H1 (cell line): Measurements from ENCODE around the gene ARHGEF38. TPM values are rescaled to one million over a fixed set of nuclear protein-coding genes. Genes with fewer than 3 reads are reported as not detected.

Experiments used
- CTCF ChIA-PET: fragments of 300-600 bp; sonication (Branson Sonifier 250); formaldehyde crosslinking; loops from one replicate; lab custom pipeline; 2021; ENCODE audit not compliant: partially characterized antibody; lab: Charles Lee
- POLR2A ChIA-PET: fragments of 300-600 bp; sonication (Branson Sonifier 250); formaldehyde crosslinking; loops from one replicate; lab custom pipeline; 2021; ENCODE audit warnings: inconsistent platforms; ENCODE audit not compliant: partially characterized antibody; lab: Charles Lee
- DNase-seq, 2 experiments: peaks; one replicate each; pipeline versions ENCODE4 v3.0.0 to v3.0.0-alpha.2; 2010 to 2022; ENCODE audit warnings: low spot score in 2 of 2, low read depth in 1 of 2, mixed read lengths in 1 of 2
- FAIRE-seq: peaks from 2 replicates; lab custom pipeline; 2011; peaks lifted over from hg19 to GRCh38; lab: Jason Lieb, UNC
- H2AFZ ChIP-seq: 2 replicates; pipeline ENCODE4 v1.8.1; 2012; ENCODE audit warnings: low read length, inconsistent platforms
- H2AK5ac ChIP-seq: 2 replicates; pipeline ENCODE4 v1.6.1; 2013; ENCODE audit warnings: low read depth, low read length
- H2BK120ac ChIP-seq: replicated peaks from 2 replicates; pipeline ENCODE3; 2013; ENCODE audit warnings: low read depth, low read length, inconsistent platforms
- H2BK12ac ChIP-seq: 2 replicates; pipeline ENCODE4 v1.6.1; 2013; ENCODE audit warnings: low read depth, low read length
- H2BK15ac ChIP-seq: 2 replicates; pipeline ENCODE4 v1.6.1; 2013; ENCODE audit warnings: low read length
- H2BK20ac ChIP-seq: 2 replicates; pipeline ENCODE4 v1.6.1; 2013; ENCODE audit warnings: low read length
- H2BK5ac ChIP-seq: 2 replicates; pipeline ENCODE4 v1.6.1; 2013; ENCODE audit warnings: low read depth, low read length
- H3K14ac ChIP-seq: 2 replicates; pipeline ENCODE4 v1.6.1; 2013; ENCODE audit warnings: inconsistent platforms; ENCODE audit not compliant: insufficient read length
- H3K18ac ChIP-seq: 2 replicates; pipeline ENCODE4 v1.6.1; 2013; ENCODE audit warnings: low read length; ENCODE audit errors: extremely low read depth
- H3K23ac ChIP-seq: 2 replicates; pipeline ENCODE4 v1.6.1; 2013; ENCODE audit warnings: inconsistent platforms; ENCODE audit not compliant: insufficient read length
- H3K23me2 ChIP-seq: 2 replicates; pipeline ENCODE4 v1.6.1; 2013; ENCODE audit warnings: low read depth, low read length
- H3K27ac ChIP-seq: 2 replicates; pipeline ENCODE4 v1.6.1; 2011; ENCODE audit warnings: low read depth, low read length, inconsistent platforms
- H3K27me3 ChIP-seq, 4 experiments: replicated peaks in 1 of 4; 1 replicate in 1 of 4; 2 replicates in 3 of 4; pipeline versions ENCODE4 v1.6.1 to v1.8.1; 2011 to 2013; ENCODE audit warnings: low read length in 3 of 4, mild to moderate bottlenecking in 3 of 4, inconsistent platforms in 2 of 4, mixed read lengths in 2 of 4, moderate library complexity in 1 of 4; ENCODE audit not compliant: control insufficient read depth in 3 of 4, insufficient read depth in 3 of 4; ENCODE audit errors: extremely low read depth in 1 of 4
- H3K36me3 ChIP-seq, 4 experiments: 2 replicates each; pipeline versions ENCODE4 v1.6.1 to v1.8.1; 2011 to 2013; ENCODE audit warnings: mild to moderate bottlenecking in 4 of 4, low read length in 3 of 4, moderate library complexity in 2 of 4, control low read depth in 1 of 4, inconsistent platforms in 1 of 4; ENCODE audit not compliant: insufficient read depth in 4 of 4, control insufficient read depth in 2 of 4
- H3K4ac ChIP-seq: replicated peaks from 2 replicates; pipeline ENCODE3; 2013; ENCODE audit warnings: low read length, low read depth, mixed read lengths, inconsistent platforms; ENCODE audit not compliant: insufficient read length
- H3K4me1 ChIP-seq, 4 experiments: replicated peaks in 1 of 4; 1 replicate in 1 of 4; 2 replicates in 3 of 4; pipeline versions ENCODE4 v1.6.1 to v1.8.1; 2011 to 2013; ENCODE audit warnings: low read length in 3 of 4, inconsistent platforms in 2 of 4, mixed read lengths in 1 of 4; ENCODE audit not compliant: insufficient read depth in 4 of 4, control insufficient read depth in 3 of 4
- H3K4me2 ChIP-seq, 2 experiments: 2 replicates each; pipeline versions ENCODE4 v1.6.1 to v1.8.1; 2011 to 2013; ENCODE audit warnings: low read depth in 2 of 2, low read length in 2 of 2, control low read depth in 1 of 2, inconsistent platforms in 1 of 2, mild to moderate bottlenecking in 1 of 2; ENCODE audit not compliant: insufficient read depth in 1 of 2
- H3K4me3 ChIP-seq, 4 experiments: fragments of 200-600, 300-600 bp in 1 of 4; sonication (generic), shearing (Covaris generic), sonication (Bioruptor Twin) in 1 of 4; 2 replicates each; pipeline versions ENCODE4 v1.5.1 to v1.8.1; 2011 to 2016; ENCODE audit warnings: low read length in 4 of 4, low read depth in 3 of 4, control low read depth in 2 of 4, inconsistent platforms in 2 of 4, mild to moderate bottlenecking in 2 of 4, mixed read lengths in 1 of 4, moderate library complexity in 1 of 4; ENCODE audit not compliant: insufficient read depth in 2 of 4; ENCODE audit errors: extremely low read depth in 1 of 4
- H3K56ac ChIP-seq: replicated peaks from 2 replicates; pipeline ENCODE3; 2013; ENCODE audit warnings: low read depth, mild to moderate bottlenecking, mixed read lengths, low read length, inconsistent platforms; ENCODE audit not compliant: insufficient read length
- H3K79me1 ChIP-seq: 2 replicates; pipeline ENCODE4 v1.6.1; 2013; ENCODE audit warnings: low read depth, low read length, control low read depth
- H3K79me2 ChIP-seq, 2 experiments: 2 replicates each; pipeline versions ENCODE4 v1.6.1 to v1.8.1; 2012 to 2013; ENCODE audit warnings: low read length in 2 of 2, mild to moderate bottlenecking in 2 of 2, inconsistent platforms in 1 of 2; ENCODE audit not compliant: insufficient read depth in 2 of 2, control insufficient read depth in 1 of 2
- H3K9ac ChIP-seq, 4 experiments: replicated peaks in 1 of 4; 1 replicate in 1 of 4; 2 replicates in 3 of 4; pipeline versions ENCODE4 v1.6.1 to v1.8.1; 2011 to 2013; ENCODE audit warnings: low read depth in 3 of 4, low read length in 3 of 4, control low read depth in 2 of 4, mild to moderate bottlenecking in 2 of 4, moderate library complexity in 2 of 4, inconsistent platforms in 1 of 4; ENCODE audit errors: extremely low read depth in 1 of 4
- H3K9me3 ChIP-seq, 2 experiments: 2 replicates each; pipeline versions ENCODE4 v1.6.1 to v1.8.1; 2012 to 2013; ENCODE audit warnings: mild to moderate bottlenecking in 2 of 2, moderate library complexity in 2 of 2, control low read depth in 1 of 2, inconsistent platforms in 1 of 2, low read depth in 1 of 2, low read length in 1 of 2, mixed read lengths in 1 of 2; ENCODE audit not compliant: insufficient read depth in 2 of 2
- H4K20me1 ChIP-seq, 2 experiments: replicated peaks in 1 of 2; 2 replicates each; pipeline versions ENCODE3 to v1.8.1; 2011 to 2013; ENCODE audit warnings: inconsistent platforms in 2 of 2, low read length in 2 of 2, mild to moderate bottlenecking in 1 of 2; ENCODE audit not compliant: insufficient read depth in 2 of 2, control insufficient read depth in 1 of 2
- H4K5ac ChIP-seq: 2 replicates; pipeline ENCODE4 v1.6.1; 2013; ENCODE audit warnings: low read length, low read depth, mixed read lengths, inconsistent platforms; ENCODE audit not compliant: insufficient read length
- H4K8ac ChIP-seq: 2 replicates; pipeline ENCODE4 v1.8.0; 2013; ENCODE audit warnings: mild to moderate bottlenecking, moderate library complexity, low read length, inconsistent platforms; ENCODE audit not compliant: insufficient read depth; ENCODE audit errors: extremely low read depth
- H4K91ac ChIP-seq: replicated peaks from 2 replicates; pipeline ENCODE3; 2013; ENCODE audit warnings: low read length, mixed read lengths, inconsistent platforms; ENCODE audit not compliant: insufficient read length
- BACH1 ChIP-seq: IDR thresholded peaks from 2 replicates; pipeline ENCODE4 v1.6.1; 2012; ENCODE audit warnings: low read length, improper control_type of control experiment
- BRCA1 ChIP-seq: IDR thresholded peaks from 2 replicates; pipeline ENCODE4 v1.6.1; 2012; ENCODE audit warnings: low read depth, low read length, improper control_type of control experiment
- EZH2 ChIP-seq: fragments of 200-600 bp; sonication (generic); IDR thresholded peaks from 2 replicates; pipeline ENCODE4 v1.7.1; 2012; ENCODE audit warnings: low read depth, mild to moderate bottlenecking, moderate library complexity, low read length, inconsistent platforms; ENCODE audit not compliant: severe bottlenecking
- KDM5A ChIP-seq: fragments of 200-600 bp; IDR thresholded peaks from 2 replicates; pipeline ENCODE4 v1.7.1; 2012; ENCODE audit warnings: mild to moderate bottlenecking, low read length, inconsistent platforms, mixed read lengths
- MAX ChIP-seq: IDR thresholded peaks from 2 replicates; pipeline ENCODE4 v1.6.1; 2012; ENCODE audit warnings: inconsistent platforms
- PHF8 ChIP-seq: fragments of 200-600 bp; sonication (generic); conservative IDR thresholded peaks from 2 replicates; pipeline ENCODE4 v1.7.1; 2012; ENCODE audit warnings: low read depth, mild to moderate bottlenecking, inconsistent platforms, low read length, moderate library complexity
- POU5F1 ChIP-seq: IDR thresholded peaks from 2 replicates; pipeline ENCODE4 v1.6.1; 2011; ENCODE audit warnings: low read depth, mild to moderate bottlenecking, low read length, moderate library complexity
- RFX5 ChIP-seq: IDR thresholded peaks from 2 replicates; pipeline ENCODE4 v1.6.1; 2011; ENCODE audit warnings: low read depth, low read length, improper control_type of control experiment, borderline replicate concordance
- SIRT6 ChIP-seq: IDR thresholded peaks from one replicate; pipeline ENCODE4 v1.7.1; 2012; ENCODE audit warnings: low read length, inconsistent platforms
- SP1 ChIP-seq: IDR thresholded peaks from 2 replicates; pipeline ENCODE4 v1.6.1; 2011; ENCODE audit warnings: low read depth, low read length
- TAF7 ChIP-seq: optimal IDR thresholded peaks from 2 replicates; pipeline ENCODE3; 2011; ENCODE audit warnings: low read depth, mild to moderate bottlenecking, inconsistent platforms, low read length, moderate library complexity, borderline replicate concordance
- YY1 ChIP-seq: IDR thresholded peaks from 2 replicates; pipeline ENCODE4 v1.6.1; 2011; ENCODE audit warnings: low read depth, mild to moderate bottlenecking, low read length
- WGBS, 2 experiments: shearing (Covaris generic) in 1 of 2; methylation state at CpG; one replicate each; pipeline versions ENCODE4 v1.1.6 to v1.1.7; 2013 to 2015; ENCODE audit warnings: low lambda C conversion rate in 2 of 2, mixed read lengths in 2 of 2, inconsistent platforms in 1 of 2, low coverage in 1 of 2, missing lambda C conversion rate in 1 of 2; ENCODE audit not compliant: insufficient replicate concordance in 2 of 2, insufficient coverage in 1 of 2, insufficient read length in 1 of 2; ENCODE audit errors: extremely low coverage in 1 of 2, missing lambda C conversion rate in 1 of 2; 5-methylcytosine and 5-hydroxymethylcytosine counted together
- polyA plus RNA-seq, 7 experiments: library from polyadenylated mRNA; depleted of rRNA in 3 of 7; stranded (reverse) in 5 of 7; unstranded in 2 of 7; fragments of >200 nt in 5 of 7; fragments of 200-250 nt in 2 of 7; gene quantifications; 1 replicate in 5 of 7; 2 replicates in 1 of 7; 4 replicates in 1 of 7; pipeline versions ENCODE4 v1.2.1 to v1.2.3, GENCODE V29; 2011 to 2013; ENCODE audit warnings: missing spikeins in 2 of 7, mixed read lengths in 2 of 7
- total RNA-seq: library from RNA; stranded (reverse); fragmentation: NEBNext Ultra II Directional; extraction: Animal tissue kit (Norgen Biotek cat#: 25700); gene quantifications from 2 replicates; pipeline ENCODE4 v1.2.1, GENCODE V29; 2021

ARHGEF38 gene
- total and polyA plus RNA-seq, 2 of the 8 experiments (the other 6 are each of a cell fraction or from before 2014, with no cell fraction given): not detected

GRCh38 chr4:105503484-105503883, 48.9 kb upstream of the ARHGEF38 start:
- no peak overlapping the region for H3K4me2 ChIP-seq
- no peak overlapping the region for H3K56ac ChIP-seq
- no peak for DNase-seq
- no peak overlapping the region for H3K14ac ChIP-seq
- no peak overlapping the region for H4K91ac ChIP-seq
- H3K18ac ChIP-seq: no peak overlapping the region
- no peak overlapping the region for H2BK120ac ChIP-seq
- H3K4me1 ChIP-seq: no peaks in the 10 kb centered on the region
- 91% methylated on average over 2 of the region's 2 CpGs; no CpG with 5 or more reads in 1 of the 2 experiments for WGBS, 2 experiments
- POLR2A ChIA-PET: no interaction called here
- H2AK5ac ChIP-seq: no peak overlapping the region
- no peak overlapping the region for H3K27ac ChIP-seq
- no peaks in the 10 kb centered on the region for H3K79me1 ChIP-seq
- no peak overlapping the region for H2AFZ ChIP-seq
- CTCF ChIA-PET: interaction anchor here (0.6 to 2.1 kb wide), 3 partner anchors 30 to 1262 kb away, joined by 5 read pairs; partner anchors contain the start of gene PPA2
- no peaks in the 10 kb centered on the region for H3K79me2 ChIP-seq
- H3K23me2 ChIP-seq: no peaks in the 10 kb centered on the region; the same call in 1 of the 2 replicates
- no peak overlapping the region for H3K4ac ChIP-seq
- peaks cover 0 to 7% of the 10 kb centered on the region in 2 experiments; a peak in 1 of 4 replicates for H3K9me3 ChIP-seq
- H4K5ac ChIP-seq: no peak overlapping the region
- no peak overlapping the region for H2BK20ac ChIP-seq
- TF ChIP-seq TAF7 (no peak), YY1 (no peak), POU5F1 (no peak), BRCA1 (no peak), KDM5A (no peak), SIRT6 (no peak), MAX (no peak), EZH2 (no peak), BACH1 (no peak), SP1 (no peak), PHF8 (no peak), RFX5 (no peak)
- no peak overlapping the region for H2BK12ac ChIP-seq
- no peaks in the 10 kb centered on the region for H3K36me3 ChIP-seq
- no peak overlapping the region for H2BK15ac ChIP-seq
- no peak overlapping the region for H4K8ac ChIP-seq
- H4K20me1 ChIP-seq: no peaks in the 10 kb centered on the region
- H3K27me3 ChIP-seq: no peaks in the 10 kb centered on the region
- no peak overlapping the region for H3K9ac ChIP-seq
- H2BK5ac ChIP-seq: no peak overlapping the region
- no peak for FAIRE-seq
- H3K4me3 ChIP-seq: no peak overlapping the region
- no peak overlapping the region for H3K23ac ChIP-seq
